H1 (cell line): ENCODE results near the gene ZNF747. TPM values are rescaled to one million over a fixed set of nuclear protein-coding genes. Genes with fewer than 3 reads are reported as not detected.
"Not testable (repeated sequence)": the region's sequence is repeated elsewhere in the genome, so short reads cannot be mapped to it uniquely, and the experiment has no call there.

Source experiments
- CTCF ChIA-PET: fragments of 300-600 bp; sonication (Branson Sonifier 250); formaldehyde crosslinking; loops from one replicate; lab custom pipeline; 2021; ENCODE audit not compliant: partially characterized antibody; lab: Charles Lee
- POLR2A ChIA-PET: fragments of 300-600 bp; sonication (Branson Sonifier 250); formaldehyde crosslinking; loops from one replicate; lab custom pipeline; 2021; ENCODE audit warnings: inconsistent platforms; ENCODE audit not compliant: partially characterized antibody; lab: Charles Lee
- DNase-seq, 2 experiments: peaks; one replicate each; pipeline versions ENCODE4 v3.0.0 to v3.0.0-alpha.2; 2010 to 2022; ENCODE audit warnings: low spot score in 2 of 2, low read depth in 1 of 2, mixed read lengths in 1 of 2
- FAIRE-seq: peaks from 2 replicates; lab custom pipeline; 2011; peaks lifted over from hg19 to GRCh38; lab: Jason Lieb, UNC
- H2AFZ ChIP-seq: 2 replicates; pipeline ENCODE4 v1.8.1; 2012; ENCODE audit warnings: low read length, inconsistent platforms
- H2AK5ac ChIP-seq: 2 replicates; pipeline ENCODE4 v1.6.1; 2013; ENCODE audit warnings: low read depth, low read length
- H2BK120ac ChIP-seq: replicated peaks from 2 replicates; pipeline ENCODE3; 2013; ENCODE audit warnings: low read depth, low read length, inconsistent platforms
- H2BK12ac ChIP-seq: 2 replicates; pipeline ENCODE4 v1.6.1; 2013; ENCODE audit warnings: low read depth, low read length
- H2BK15ac ChIP-seq: 2 replicates; pipeline ENCODE4 v1.6.1; 2013; ENCODE audit warnings: low read length
- H2BK20ac ChIP-seq: 2 replicates; pipeline ENCODE4 v1.6.1; 2013; ENCODE audit warnings: low read length
- H2BK5ac ChIP-seq: 2 replicates; pipeline ENCODE4 v1.6.1; 2013; ENCODE audit warnings: low read depth, low read length
- H3K14ac ChIP-seq: 2 replicates; pipeline ENCODE4 v1.6.1; 2013; ENCODE audit warnings: inconsistent platforms; ENCODE audit not compliant: insufficient read length
- H3K18ac ChIP-seq: 2 replicates; pipeline ENCODE4 v1.6.1; 2013; ENCODE audit warnings: low read length; ENCODE audit errors: extremely low read depth
- H3K23ac ChIP-seq: 2 replicates; pipeline ENCODE4 v1.6.1; 2013; ENCODE audit warnings: inconsistent platforms; ENCODE audit not compliant: insufficient read length
- H3K23me2 ChIP-seq: 2 replicates; pipeline ENCODE4 v1.6.1; 2013; ENCODE audit warnings: low read depth, low read length
- H3K27ac ChIP-seq: 2 replicates; pipeline ENCODE4 v1.6.1; 2011; ENCODE audit warnings: low read depth, low read length, inconsistent platforms
- H3K27me3 ChIP-seq, 4 experiments: replicated peaks in 1 of 4; 1 replicate in 1 of 4; 2 replicates in 3 of 4; pipeline versions ENCODE4 v1.6.1 to v1.8.1; 2011 to 2013; ENCODE audit warnings: low read length in 3 of 4, mild to moderate bottlenecking in 3 of 4, inconsistent platforms in 2 of 4, mixed read lengths in 2 of 4, moderate library complexity in 1 of 4; ENCODE audit not compliant: control insufficient read depth in 3 of 4, insufficient read depth in 3 of 4; ENCODE audit errors: extremely low read depth in 1 of 4
- H3K36me3 ChIP-seq, 4 experiments: 2 replicates each; pipeline versions ENCODE4 v1.6.1 to v1.8.1; 2011 to 2013; ENCODE audit warnings: mild to moderate bottlenecking in 4 of 4, low read length in 3 of 4, moderate library complexity in 2 of 4, control low read depth in 1 of 4, inconsistent platforms in 1 of 4; ENCODE audit not compliant: insufficient read depth in 4 of 4, control insufficient read depth in 2 of 4
- H3K4ac ChIP-seq: replicated peaks from 2 replicates; pipeline ENCODE3; 2013; ENCODE audit warnings: low read length, low read depth, mixed read lengths, inconsistent platforms; ENCODE audit not compliant: insufficient read length
- H3K4me1 ChIP-seq, 4 experiments: replicated peaks in 1 of 4; 1 replicate in 1 of 4; 2 replicates in 3 of 4; pipeline versions ENCODE4 v1.6.1 to v1.8.1; 2011 to 2013; ENCODE audit warnings: low read length in 3 of 4, inconsistent platforms in 2 of 4, mixed read lengths in 1 of 4; ENCODE audit not compliant: insufficient read depth in 4 of 4, control insufficient read depth in 3 of 4
- H3K4me2 ChIP-seq, 2 experiments: 2 replicates each; pipeline versions ENCODE4 v1.6.1 to v1.8.1; 2011 to 2013; ENCODE audit warnings: low read depth in 2 of 2, low read length in 2 of 2, control low read depth in 1 of 2, inconsistent platforms in 1 of 2, mild to moderate bottlenecking in 1 of 2; ENCODE audit not compliant: insufficient read depth in 1 of 2
- H3K4me3 ChIP-seq, 4 experiments: fragments of 200-600, 300-600 bp in 1 of 4; sonication (generic), shearing (Covaris generic), sonication (Bioruptor Twin) in 1 of 4; 2 replicates each; pipeline versions ENCODE4 v1.5.1 to v1.8.1; 2011 to 2016; ENCODE audit warnings: low read length in 4 of 4, low read depth in 3 of 4, control low read depth in 2 of 4, inconsistent platforms in 2 of 4, mild to moderate bottlenecking in 2 of 4, mixed read lengths in 1 of 4, moderate library complexity in 1 of 4; ENCODE audit not compliant: insufficient read depth in 2 of 4; ENCODE audit errors: extremely low read depth in 1 of 4
- H3K56ac ChIP-seq: replicated peaks from 2 replicates; pipeline ENCODE3; 2013; ENCODE audit warnings: low read depth, mild to moderate bottlenecking, mixed read lengths, low read length, inconsistent platforms; ENCODE audit not compliant: insufficient read length
- H3K79me1 ChIP-seq: 2 replicates; pipeline ENCODE4 v1.6.1; 2013; ENCODE audit warnings: low read depth, low read length, control low read depth
- H3K79me2 ChIP-seq, 2 experiments: 2 replicates each; pipeline versions ENCODE4 v1.6.1 to v1.8.1; 2012 to 2013; ENCODE audit warnings: low read length in 2 of 2, mild to moderate bottlenecking in 2 of 2, inconsistent platforms in 1 of 2; ENCODE audit not compliant: insufficient read depth in 2 of 2, control insufficient read depth in 1 of 2
- H3K9ac ChIP-seq, 4 experiments: replicated peaks in 1 of 4; 1 replicate in 1 of 4; 2 replicates in 3 of 4; pipeline versions ENCODE4 v1.6.1 to v1.8.1; 2011 to 2013; ENCODE audit warnings: low read depth in 3 of 4, low read length in 3 of 4, control low read depth in 2 of 4, mild to moderate bottlenecking in 2 of 4, moderate library complexity in 2 of 4, inconsistent platforms in 1 of 4; ENCODE audit errors: extremely low read depth in 1 of 4
- H3K9me3 ChIP-seq, 2 experiments: 2 replicates each; pipeline versions ENCODE4 v1.6.1 to v1.8.1; 2012 to 2013; ENCODE audit warnings: mild to moderate bottlenecking in 2 of 2, moderate library complexity in 2 of 2, control low read depth in 1 of 2, inconsistent platforms in 1 of 2, low read depth in 1 of 2, low read length in 1 of 2, mixed read lengths in 1 of 2; ENCODE audit not compliant: insufficient read depth in 2 of 2
- H4K20me1 ChIP-seq, 2 experiments: replicated peaks in 1 of 2; 2 replicates each; pipeline versions ENCODE3 to v1.8.1; 2011 to 2013; ENCODE audit warnings: inconsistent platforms in 2 of 2, low read length in 2 of 2, mild to moderate bottlenecking in 1 of 2; ENCODE audit not compliant: insufficient read depth in 2 of 2, control insufficient read depth in 1 of 2
- H4K5ac ChIP-seq: 2 replicates; pipeline ENCODE4 v1.6.1; 2013; ENCODE audit warnings: low read length, low read depth, mixed read lengths, inconsistent platforms; ENCODE audit not compliant: insufficient read length
- H4K8ac ChIP-seq: 2 replicates; pipeline ENCODE4 v1.8.0; 2013; ENCODE audit warnings: mild to moderate bottlenecking, moderate library complexity, low read length, inconsistent platforms; ENCODE audit not compliant: insufficient read depth; ENCODE audit errors: extremely low read depth
- H4K91ac ChIP-seq: replicated peaks from 2 replicates; pipeline ENCODE3; 2013; ENCODE audit warnings: low read length, mixed read lengths, inconsistent platforms; ENCODE audit not compliant: insufficient read length
- WGBS, 2 experiments: shearing (Covaris generic) in 1 of 2; methylation state at CpG; one replicate each; pipeline versions ENCODE4 v1.1.6 to v1.1.7; 2013 to 2015; ENCODE audit warnings: low lambda C conversion rate in 2 of 2, mixed read lengths in 2 of 2, inconsistent platforms in 1 of 2, low coverage in 1 of 2, missing lambda C conversion rate in 1 of 2; ENCODE audit not compliant: insufficient replicate concordance in 2 of 2, insufficient coverage in 1 of 2, insufficient read length in 1 of 2; ENCODE audit errors: extremely low coverage in 1 of 2, missing lambda C conversion rate in 1 of 2; 5-methylcytosine and 5-hydroxymethylcytosine counted together
- polyA plus RNA-seq, 7 experiments: library from polyadenylated mRNA; depleted of rRNA in 3 of 7; stranded (reverse) in 5 of 7; unstranded in 2 of 7; fragments of >200 nt in 5 of 7; fragments of 200-250 nt in 2 of 7; gene quantifications; 1 replicate in 5 of 7; 2 replicates in 1 of 7; 4 replicates in 1 of 7; pipeline versions ENCODE4 v1.2.1 to v1.2.3, GENCODE V29; 2011 to 2013; ENCODE audit warnings: missing spikeins in 2 of 7, mixed read lengths in 2 of 7
- total RNA-seq: library from RNA; stranded (reverse); fragmentation: NEBNext Ultra II Directional; extraction: Animal tissue kit (Norgen Biotek cat#: 25700); gene quantifications from 2 replicates; pipeline ENCODE4 v1.2.1, GENCODE V29; 2021

Gene ZNF747
- total and polyA plus RNA-seq, 2 of the 8 experiments (the other 6 are each of a cell fraction or from before 2014, with no cell fraction given), result 9.9 to 10.3 TPM

DNA sequence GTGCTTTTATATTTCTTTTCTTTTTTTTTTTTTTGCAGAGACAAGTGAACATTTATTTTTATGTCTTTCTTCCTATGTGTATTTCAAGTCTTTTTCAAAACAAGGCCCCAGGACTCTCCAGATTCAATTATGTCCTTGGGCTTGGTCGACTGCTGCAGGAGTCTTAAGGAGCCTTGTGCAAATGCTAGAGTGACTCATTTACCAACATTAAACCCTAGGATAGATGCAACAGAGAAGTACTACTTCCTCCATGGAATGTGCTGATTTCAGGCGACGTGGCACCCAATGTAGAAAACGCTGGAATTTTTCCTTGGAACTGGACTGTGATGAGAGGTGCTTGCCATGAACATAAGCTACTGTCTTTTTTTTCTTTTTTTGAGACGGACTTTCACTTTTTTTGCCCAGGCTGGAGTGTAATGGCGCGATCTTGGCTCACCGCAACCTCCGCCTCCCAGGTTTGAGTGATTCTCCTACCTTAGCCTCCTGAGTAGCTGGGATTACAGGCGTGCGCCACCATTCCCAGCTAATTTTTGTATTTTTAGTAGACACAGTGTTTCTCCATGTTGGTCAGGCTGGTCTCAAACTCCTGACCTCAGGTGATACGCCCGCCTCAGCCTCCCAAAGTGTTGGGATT lies 1.9 kb upstream of the ZNF747 start:
- not testable (repeated sequence) for H4K91ac ChIP-seq, H3K36me3 ChIP-seq, H3K79me2 ChIP-seq, H2BK15ac ChIP-seq, H3K9ac ChIP-seq, H2BK5ac ChIP-seq, H4K5ac ChIP-seq, H2BK20ac ChIP-seq, H3K18ac ChIP-seq, H2BK12ac ChIP-seq, H2AK5ac ChIP-seq, H3K56ac ChIP-seq, H4K8ac ChIP-seq, H2BK120ac ChIP-seq, H2AFZ ChIP-seq, H3K14ac ChIP-seq, FAIRE-seq, H4K20me1 ChIP-seq, H3K4me1 ChIP-seq, H3K9me3 ChIP-seq, H3K4ac ChIP-seq, DNase-seq, H3K23me2 ChIP-seq, H3K23ac ChIP-seq, H3K27me3 ChIP-seq, H3K79me1 ChIP-seq
- peak overlapping the region in 1 of 4 experiments; percentile 72; a peak in 2 of 8 replicates for H3K4me3 ChIP-seq
- peak overlapping the region; percentile 58 to 86 for H3K4me2 ChIP-seq
- ChIA-PET POLR2A (interaction anchor here (0.8 to 5.3 kb wide), 14 partner anchors 8 to 129 kb away, joined by 3 to 121 read pairs (median 18); partner anchors contain the start of genes SEPHS2, ZNF688, ZNF689 and ZNF764), CTCF (interaction anchor here (0.7 to 4.4 kb wide), 15 partner anchors 10 to 122 kb away, joined by 3 to 28 read pairs (median 8); partner anchors contain the start of genes DCTPP1 and ZNF764)
- H3K27ac ChIP-seq, result peak overlapping the region; percentile 94; the same call in 1 of the 2 replicates
- 87% methylated on average over 13 of the region's 13 CpGs; no CpG with 5 or more reads in 1 of the 2 experiments for WGBS, 2 experiments
